ENCODE data around the gene LZTR1. TPM values are rescaled to one million over a fixed set of nuclear protein-coding genes. Genes with fewer than 3 reads are reported as not detected.

LZTR1 gene
- total RNA-seq, 1 donor from 2014 or later: 16.7 TPM

DNA sequence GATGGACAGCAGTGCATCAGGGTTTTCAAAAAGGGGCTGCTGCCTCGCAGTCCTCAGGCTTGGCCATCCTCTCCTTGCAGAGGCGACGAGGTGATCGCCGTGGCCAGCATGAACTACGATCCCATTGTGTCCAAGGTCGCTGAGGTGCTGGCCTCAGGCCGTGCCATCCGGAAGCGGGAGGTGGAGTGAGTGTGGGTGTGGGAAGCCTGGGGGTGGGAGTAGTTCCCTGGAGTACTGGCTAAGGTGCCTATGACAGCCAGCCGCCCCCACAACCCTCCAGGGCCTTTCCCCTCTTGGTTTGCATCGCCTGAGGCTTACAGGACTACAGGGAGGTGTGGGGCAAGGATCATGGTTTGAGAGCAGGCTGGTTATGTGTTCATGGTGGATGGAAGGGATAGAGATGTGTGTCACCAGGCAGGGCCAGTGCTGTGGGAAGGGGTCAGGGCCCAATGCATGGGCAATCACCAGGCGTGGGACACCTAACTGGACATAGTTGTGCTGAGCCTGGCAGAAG, 2.1 kb upstream of the LZTR1 start:
- no peak overlapping the region for H3K4me3 ChIP-seq (ENCODE audit: low read depth, low read length)
- TF ChIP-seq, protein P1, sequence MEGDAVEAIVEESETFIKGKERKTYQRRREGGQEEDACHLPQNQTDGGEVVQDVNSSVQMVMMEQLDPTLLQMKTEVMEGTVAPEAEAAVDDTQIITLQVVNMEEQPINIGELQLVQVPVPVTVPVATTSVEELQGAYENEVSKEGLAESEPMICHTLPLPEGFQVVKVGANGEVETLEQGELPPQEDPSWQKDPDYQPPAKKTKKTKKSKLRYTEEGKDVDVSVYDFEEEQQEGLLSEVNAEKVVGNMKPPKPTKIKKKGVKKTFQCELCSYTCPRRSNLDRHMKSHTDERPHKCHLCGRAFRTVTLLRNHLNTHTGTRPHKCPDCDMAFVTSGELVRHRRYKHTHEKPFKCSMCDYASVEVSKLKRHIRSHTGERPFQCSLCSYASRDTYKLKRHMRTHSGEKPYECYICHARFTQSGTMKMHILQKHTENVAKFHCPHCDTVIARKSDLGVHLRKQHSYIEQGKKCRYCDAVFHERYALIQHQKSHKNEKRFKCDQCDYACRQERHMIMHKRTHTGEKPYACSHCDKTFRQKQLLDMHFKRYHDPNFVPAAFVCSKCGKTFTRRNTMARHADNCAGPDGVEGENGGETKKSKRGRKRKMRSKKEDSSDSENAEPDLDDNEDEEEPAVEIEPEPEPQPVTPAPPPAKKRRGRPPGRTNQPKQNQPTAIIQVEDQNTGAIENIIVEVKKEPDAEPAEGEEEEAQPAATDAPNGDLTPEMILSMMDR (conservative IDR thresholded peaks at IDR 0.05; ENCODE audit: low read depth, low read length): no peak
- no peak for DNase-seq (ENCODE audit: low read depth)

- no peak overlapping the region for H3K4me3 ChIP-seq (ENCODE audit: low read depth, low read length)
- no peak for DNase-seq (ENCODE audit: low read depth)
- TF ChIP-seq, protein P1 (conservative IDR thresholded peaks at IDR 0.05; ENCODE audit: low read depth, low read length): no peak
Measured at GRCh38 chr22:20980523-20980922, 1.6 kb upstream of the LZTR1 start.

- DNase-seq (ENCODE audit: low read depth): no peak
- TF ChIP-seq, protein P1 (conservative IDR thresholded peaks at IDR 0.05; ENCODE audit: low read depth, low read length): no peak
- peak overlapping the region; percentile 69 for H3K4me3 ChIP-seq (ENCODE audit: low read depth, low read length)
Measured at GRCh38 chr22:20980938-20981722, 967 bp upstream of the LZTR1 start.

DNA sequence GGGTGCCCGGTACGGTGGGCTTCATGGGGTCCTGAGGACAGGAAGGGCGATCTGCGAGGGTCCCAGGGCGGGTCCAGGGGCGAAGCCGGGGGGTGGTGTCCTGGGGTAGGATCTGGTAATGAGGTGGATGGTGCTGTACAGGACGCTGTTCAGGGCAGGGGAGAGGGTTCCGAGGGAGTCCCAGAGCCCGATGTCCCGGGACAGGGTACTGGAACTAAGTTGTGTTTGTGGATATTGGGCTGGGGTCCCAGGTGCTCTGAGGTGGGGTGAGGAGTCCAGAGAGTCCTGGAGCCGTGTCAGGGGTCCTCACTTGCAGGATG, 426 bp downstream of the LZTR1 start:
- TF ChIP-seq, protein P1 (conservative IDR thresholded peaks at IDR 0.05; ENCODE audit: low read depth, low read length): no peak
- DNase-seq (ENCODE audit: low read depth): no peak
- H3K4me3 ChIP-seq (ENCODE audit: low read depth, low read length): peak overlapping the region; percentile 69

GRCh38 chr22:20983081-20983771, 1.1 kb downstream of the LZTR1 start:
- DNase-seq (ENCODE audit: low read depth): no peak
- H3K4me3 ChIP-seq (ENCODE audit: low read depth, low read length): peak overlapping the region; percentile 69
- TF ChIP-seq, protein P1 (conservative IDR thresholded peaks at IDR 0.05; ENCODE audit: low read depth, low read length): no peak

GRCh38 chr22:20985720-20986119, 3.6 kb downstream of the LZTR1 start:
- no peak for DNase-seq (ENCODE audit: low read depth)
- TF ChIP-seq, protein P1 (conservative IDR thresholded peaks at IDR 0.05; ENCODE audit: low read depth, low read length): no peak

More at GRCh38 chr22:20985720-20986119, 3.6 kb downstream of the LZTR1 start:
- no peak overlapping the region for H3K4me3 ChIP-seq (ENCODE audit: low read depth, low read length)

Data from epithelial cell of proximal tubule (primary cell).